WI38 (cell line): Measurements from ENCODE around the gene BBOX1.

Experiments
- H3K4me3 ChIP-seq: 2 replicates; pipeline ENCODE4 v1.5.1; 2011; ENCODE audit warnings: low read depth, mild to moderate bottlenecking, control low read depth, low read length
- CTCF ChIP-seq: IDR thresholded peaks from 2 replicates; pipeline ENCODE4 v1.5.1; 2012; ENCODE audit warnings: low read depth, mild to moderate bottlenecking, control low read depth, low read length

BBOX1 gene

GRCh38 chr11:27095887-27096286 lies 55.3 kb downstream of the BBOX1 start:
- no peak overlapping the region for H3K4me3 ChIP-seq

GRCh38 chr11:27097551-27097950 lies 56.9 kb downstream of the BBOX1 start:
- no peak for TF ChIP-seq CTCF

More at GRCh38 chr11:27095887-27096286, 55.3 kb downstream of the BBOX1 start:
- TF ChIP-seq CTCF, result no peak

DNA sequence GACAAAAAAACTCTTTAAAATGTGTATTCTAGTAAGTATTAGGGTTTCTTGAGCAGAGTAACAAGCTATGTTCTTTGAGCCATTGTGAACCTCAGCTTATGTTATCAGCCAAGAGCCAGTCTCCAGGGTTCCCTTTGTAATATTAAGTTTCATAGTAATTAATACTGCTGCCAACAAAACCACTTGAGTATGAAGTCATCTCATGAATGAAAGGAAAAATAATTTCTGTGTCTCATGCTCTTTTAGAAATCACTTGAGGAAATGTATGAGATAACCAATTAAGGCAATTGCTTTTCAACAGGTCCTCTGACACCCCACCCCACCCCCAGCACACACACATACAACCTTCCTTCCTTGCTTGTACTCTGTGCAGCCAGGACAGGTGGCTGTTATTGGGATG lies 59.9 kb downstream of the BBOX1 start:
- no peak for TF ChIP-seq CTCF
- no peak overlapping the region for H3K4me3 ChIP-seq

More at GRCh38 chr11:27097551-27097950, 56.9 kb downstream of the BBOX1 start:
- no peak overlapping the region for H3K4me3 ChIP-seq

GRCh38 chr11:27107548-27107947 lies 66.9 kb downstream of the BBOX1 start:
- no peak overlapping the region for H3K4me3 ChIP-seq

DNA sequence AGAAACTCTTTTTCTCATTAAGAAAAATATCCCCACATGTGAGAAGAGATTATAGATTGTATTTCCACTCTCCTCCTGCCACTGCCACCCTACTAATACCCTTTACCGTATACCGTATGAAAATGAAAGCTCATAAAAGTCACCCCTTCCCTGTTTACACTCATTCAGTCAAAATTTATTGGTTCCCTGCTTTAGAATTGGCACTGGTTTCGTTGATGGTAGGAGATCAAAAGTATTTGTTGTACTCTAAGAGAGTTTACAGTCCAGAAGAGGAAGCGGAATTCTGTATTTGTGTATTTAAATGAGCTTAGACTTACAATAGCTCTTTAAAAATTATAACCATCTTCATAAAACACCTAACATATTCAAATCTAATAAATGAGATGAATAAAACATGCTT lies 68.2 kb downstream of the BBOX1 start:
- no peak overlapping the region for H3K4me3 ChIP-seq
- TF ChIP-seq CTCF, result no peak

More at GRCh38 chr11:27107548-27107947, 66.9 kb downstream of the BBOX1 start:
- TF ChIP-seq CTCF, result no peak

DNA sequence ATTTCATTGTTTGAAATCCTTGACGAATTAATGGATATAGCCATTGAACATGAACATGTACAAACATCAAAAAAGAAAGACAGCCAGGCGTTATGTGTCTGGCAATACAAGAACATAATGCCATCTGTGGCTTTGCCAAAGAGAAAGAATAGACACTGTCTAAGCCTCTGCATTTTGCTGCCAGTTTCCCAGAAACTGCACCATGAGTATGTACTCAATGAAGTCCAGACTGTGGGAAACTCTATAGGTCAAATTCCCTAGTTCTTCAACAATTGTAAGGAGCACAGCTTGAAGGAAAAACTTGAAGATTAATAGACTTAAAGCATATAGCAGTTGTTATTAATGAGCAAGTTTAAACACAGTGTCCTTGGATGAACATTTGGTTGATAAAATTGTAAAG lies 71.3 kb downstream of the BBOX1 start:
- TF ChIP-seq CTCF, result no peak
- H3K4me3 ChIP-seq, result no peak overlapping the region

DNA sequence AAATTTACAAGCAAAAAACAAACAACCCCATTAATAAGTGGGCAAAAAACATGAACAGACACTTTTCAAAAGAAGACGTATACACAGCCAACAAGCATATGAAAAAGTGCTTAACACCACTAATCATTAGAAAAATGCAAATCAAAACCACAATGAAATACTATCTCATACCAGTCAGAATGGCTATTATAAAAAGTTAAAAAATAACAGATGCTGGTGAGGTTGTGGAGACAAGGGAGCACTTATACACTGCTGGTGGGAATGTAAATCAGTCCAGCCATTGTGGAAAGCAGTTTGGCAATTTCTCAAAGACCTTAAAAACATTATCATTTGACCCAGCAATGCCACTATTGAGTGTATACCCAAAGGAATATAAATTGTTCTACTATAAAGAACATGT lies 72.3 kb downstream of the BBOX1 start:
- H3K4me3 ChIP-seq, result no peak overlapping the region
- no peak for TF ChIP-seq CTCF
